ENCODE measurements around the gene ASPM. TPM values are rescaled to one million over a fixed set of nuclear protein-coding genes. Genes with fewer than 3 reads are reported as not detected.

Gene ASPM
- total and polyA plus RNA-seq, 2 of the 8 experiments (the other 6 are each of a cell fraction or from before 2014, with no cell fraction given) = 5.1 to 50.3 TPM

DNA sequence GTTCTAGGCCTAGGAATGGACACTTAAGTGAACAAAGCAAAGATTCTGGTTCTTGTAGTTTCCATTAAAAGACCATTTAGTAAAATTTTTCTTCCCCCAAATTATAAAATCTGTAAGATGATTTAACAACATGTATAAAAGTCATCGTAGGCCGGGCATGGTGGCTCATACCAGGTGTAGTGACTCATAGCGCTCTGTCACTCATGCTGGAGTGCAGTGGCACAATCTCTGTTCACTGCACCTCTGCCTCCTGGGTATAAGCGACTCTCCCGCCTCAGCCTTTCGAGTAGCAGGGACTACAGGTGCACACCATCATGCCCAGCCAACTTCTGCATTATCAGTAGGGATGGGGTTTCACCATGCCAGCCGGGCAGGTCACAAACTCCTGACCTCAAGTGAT is 9.1 kb downstream of the ASPM start (continued):
- no peak for TF ChIP-seq EP300 (IDR thresholded peaks at IDR 0.05; ENCODE audit: borderline replicate concordance in 1 of 2, low read depth in 2 of 2, low read length in 2 of 2)
- TF ChIP-seq SP4 (IDR thresholded peaks at IDR 0.05; ENCODE audit: low read length) = no peak
- no peak for TF ChIP-seq JUN (IDR thresholded peaks at IDR 0.05; ENCODE audit: low read depth, low read length)
- TF ChIP-seq, protein P1, sequence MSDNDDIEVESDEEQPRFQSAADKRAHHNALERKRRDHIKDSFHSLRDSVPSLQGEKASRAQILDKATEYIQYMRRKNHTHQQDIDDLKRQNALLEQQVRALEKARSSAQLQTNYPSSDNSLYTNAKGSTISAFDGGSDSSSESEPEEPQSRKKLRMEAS (IDR thresholded peaks at IDR 0.05) = no peak

Data from H1 (cell line).